Measurements from ENCODE around the gene SH3RF3.
"Not testable (repeated sequence)": the region's sequence is repeated elsewhere in the genome, so short reads cannot be mapped to it uniquely, and the experiment has no call there.

SH3RF3 gene

DNA sequence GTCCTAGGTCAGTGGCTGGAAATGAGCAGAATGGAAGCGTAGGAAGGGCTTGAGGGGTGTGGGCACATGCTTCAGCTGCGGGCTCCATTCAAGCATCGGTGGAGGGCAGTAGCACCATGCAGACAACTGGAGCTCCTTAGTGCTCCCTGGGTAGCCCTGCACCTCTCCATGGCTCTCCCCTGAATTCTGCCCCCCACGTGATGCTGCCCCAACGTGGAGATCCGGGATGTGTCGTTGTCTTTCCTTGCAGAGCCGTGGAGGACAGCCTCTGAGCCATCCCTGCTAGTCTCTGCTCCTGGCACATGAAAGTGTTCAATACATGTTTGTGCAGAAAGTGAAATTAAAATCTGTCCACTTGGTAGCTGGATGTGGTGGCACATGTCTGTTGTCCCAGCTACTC, 94.5 kb downstream of the SH3RF3 start:
- Histone ChIP-seq H3K4ac (ENCODE audit: low read depth, low read length) (no peak overlapping the region), H3K9ac (ENCODE audit: low read length) (no peak overlapping the region), H4K5ac (ENCODE audit: low read length) (no peak overlapping the region), H3K27me3 (ENCODE audit: insufficient read depth, low read length, poor library complexity) (no peaks in the 10 kb centered on the region), H3K4me1 (ENCODE audit: control insufficient read depth, low read depth, low read length) (no peaks in the 10 kb centered on the region), H3K79me2 (ENCODE audit: control insufficient read depth, insufficient read depth, low read length) (no peaks in the 10 kb centered on the region), H2BK120ac (ENCODE audit: low read depth, low read length) (no peak overlapping the region), H3K4me2 (ENCODE audit: low read length) (no peak overlapping the region), H3K27ac (ENCODE audit: low read depth, low read length) (no peak overlapping the region), H3K4me3 (ENCODE audit: low read length) (no peak overlapping the region), H3K36me3 (ENCODE audit: control insufficient read depth, insufficient read depth, low read length) (no peaks in the 10 kb centered on the region), H2BK5ac (ENCODE audit: low read length) (no peak overlapping the region), H3K79me1 (ENCODE audit: low read length) (no peaks in the 10 kb centered on the region), H4K8ac (ENCODE audit: low read depth, low read length) (no peak overlapping the region), H3K56ac (ENCODE audit: low read length) (no peak overlapping the region), H2BK15ac (replicated peaks; ENCODE audit: low read depth) (no peak overlapping the region), H2AK5ac (ENCODE audit: low read length) (no peak overlapping the region), H3K18ac (ENCODE audit: low read length) (no peak overlapping the region), H3K23ac (ENCODE audit: low read length) (no peak overlapping the region)
- DNase-seq: no peak
- WGBS (ENCODE audit: extremely low coverage, insufficient coverage, low lambda C conversion rate): no CpG with 5 or more reads among the region's 8 CpGs

- not testable (repeated sequence) for H3K79me2 ChIP-seq (ENCODE audit: control insufficient read depth, insufficient read depth, low read length); H3K56ac ChIP-seq (ENCODE audit: low read length); H3K4ac ChIP-seq (ENCODE audit: low read depth, low read length); H2BK5ac ChIP-seq (ENCODE audit: low read length); H3K4me3 ChIP-seq (ENCODE audit: low read length); H3K4me2 ChIP-seq (ENCODE audit: low read length); H2BK15ac ChIP-seq (replicated peaks; ENCODE audit: low read depth); H3K4me1 ChIP-seq (ENCODE audit: control insufficient read depth, low read depth, low read length); H3K9ac ChIP-seq (ENCODE audit: low read length); H3K18ac ChIP-seq (ENCODE audit: low read length); H2BK120ac ChIP-seq (ENCODE audit: low read depth, low read length); H3K27ac ChIP-seq (ENCODE audit: low read depth, low read length); H3K36me3 ChIP-seq (ENCODE audit: control insufficient read depth, insufficient read depth, low read length); H4K8ac ChIP-seq (ENCODE audit: low read depth, low read length); H3K79me1 ChIP-seq (ENCODE audit: low read length); DNase-seq; H4K5ac ChIP-seq (ENCODE audit: low read length); H2AK5ac ChIP-seq (ENCODE audit: low read length); H3K27me3 ChIP-seq (ENCODE audit: insufficient read depth, low read length, poor library complexity); H3K23ac ChIP-seq (ENCODE audit: low read length)
- WGBS (ENCODE audit: extremely low coverage, insufficient coverage, low lambda C conversion rate): no CpG with 5 or more reads among the region's 8 CpGs
Measured at GRCh38 chr2:109224341-109224740, 95.3 kb downstream of the SH3RF3 start.

GRCh38 chr2:109225170-109225782, 96.3 kb downstream of the SH3RF3 start:
- no peak overlapping the region for H3K23ac ChIP-seq (ENCODE audit: low read length)
- no peaks in the 10 kb centered on the region for H3K27me3 ChIP-seq (ENCODE audit: insufficient read depth, low read length, poor library complexity)
- no peak overlapping the region for H3K4ac ChIP-seq (ENCODE audit: low read depth, low read length)
- no peak overlapping the region for H3K18ac ChIP-seq (ENCODE audit: low read length)
- no peak overlapping the region for H4K8ac ChIP-seq (ENCODE audit: low read depth, low read length)
- no peak overlapping the region for H2BK120ac ChIP-seq (ENCODE audit: low read depth, low read length)
- no peak overlapping the region for H2BK5ac ChIP-seq (ENCODE audit: low read length)
- WGBS (ENCODE audit: extremely low coverage, insufficient coverage, low lambda C conversion rate): no CpG with 5 or more reads among the region's 11 CpGs
- peaks cover 3% of the 10 kb centered on the region for H3K4me1 ChIP-seq (ENCODE audit: control insufficient read depth, low read depth, low read length)
- no peaks in the 10 kb centered on the region for H3K36me3 ChIP-seq (ENCODE audit: control insufficient read depth, insufficient read depth, low read length)
- no peak for DNase-seq
- H2BK15ac ChIP-seq (replicated peaks; ENCODE audit: low read depth): no peak overlapping the region
- H3K4me3 ChIP-seq (ENCODE audit: low read length): no peak overlapping the region
- H3K79me2 ChIP-seq (ENCODE audit: control insufficient read depth, insufficient read depth, low read length): no peaks in the 10 kb centered on the region
- H3K56ac ChIP-seq (ENCODE audit: low read length): no peak overlapping the region
- no peak overlapping the region for H4K5ac ChIP-seq (ENCODE audit: low read length)
- no peak overlapping the region for H3K4me2 ChIP-seq (ENCODE audit: low read length)
- H3K79me1 ChIP-seq (ENCODE audit: low read length): no peaks in the 10 kb centered on the region
- no peak overlapping the region for H3K27ac ChIP-seq (ENCODE audit: low read depth, low read length)
- no peak overlapping the region for H2AK5ac ChIP-seq (ENCODE audit: low read length)
- no peak overlapping the region for H3K9ac ChIP-seq (ENCODE audit: low read length)

DNA sequence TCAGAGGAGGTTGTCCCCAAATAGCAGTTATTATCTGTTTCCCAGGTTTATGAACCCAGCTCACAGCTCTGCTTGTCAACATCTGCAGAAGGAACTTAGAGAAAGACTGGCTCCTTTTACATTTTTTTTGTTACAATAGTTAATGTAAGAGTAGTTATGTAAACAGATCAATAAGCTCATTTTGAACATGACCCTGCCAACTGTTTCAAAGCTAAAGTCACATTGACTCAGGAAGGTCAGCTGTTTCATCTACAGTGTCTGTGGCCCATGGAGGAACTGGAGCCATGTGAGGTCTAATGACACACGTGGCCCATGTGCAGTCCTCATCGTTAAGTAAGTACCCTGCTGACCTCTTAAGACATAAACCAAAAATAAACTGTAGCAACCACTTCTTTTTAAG, 97.1 kb downstream of the SH3RF3 start:
- DNase-seq: no peak
- Histone ChIP-seq H3K36me3 (ENCODE audit: control insufficient read depth, insufficient read depth, low read length) (no peaks in the 10 kb centered on the region), H3K4me3 (ENCODE audit: low read length) (no peak overlapping the region), H3K56ac (ENCODE audit: low read length) (no peak overlapping the region), H2AK5ac (ENCODE audit: low read length) (no peak overlapping the region), H4K5ac (ENCODE audit: low read length) (no peak overlapping the region), H3K18ac (ENCODE audit: low read length) (no peak overlapping the region), H3K27ac (ENCODE audit: low read depth, low read length) (no peak overlapping the region), H2BK5ac (ENCODE audit: low read length) (no peak overlapping the region), H3K4me1 (ENCODE audit: control insufficient read depth, low read depth, low read length) (peaks cover 3% of the 10 kb centered on the region), H2BK15ac (replicated peaks; ENCODE audit: low read depth) (no peak overlapping the region), H4K8ac (ENCODE audit: low read depth, low read length) (no peak overlapping the region), H3K9ac (ENCODE audit: low read length) (no peak overlapping the region), H3K79me2 (ENCODE audit: control insufficient read depth, insufficient read depth, low read length) (no peaks in the 10 kb centered on the region), H2BK120ac (ENCODE audit: low read depth, low read length) (no peak overlapping the region), H3K4me2 (ENCODE audit: low read length) (no peak overlapping the region), H3K27me3 (ENCODE audit: insufficient read depth, low read length, poor library complexity) (no peaks in the 10 kb centered on the region), H3K23ac (ENCODE audit: low read length) (no peak overlapping the region), H3K4ac (ENCODE audit: low read depth, low read length) (no peak overlapping the region), H3K79me1 (ENCODE audit: low read length) (no peaks in the 10 kb centered on the region)
- no CpG with 5 or more reads among the region's 2 CpGs for WGBS (ENCODE audit: extremely low coverage, insufficient coverage, low lambda C conversion rate)

GRCh38 chr2:109226622-109227021, 97.6 kb downstream of the SH3RF3 start:
- H4K8ac ChIP-seq (ENCODE audit: low read depth, low read length): no peak overlapping the region
- no peaks in the 10 kb centered on the region for H3K79me1 ChIP-seq (ENCODE audit: low read length)
- no peak overlapping the region for H2BK120ac ChIP-seq (ENCODE audit: low read depth, low read length)
- H3K4me3 ChIP-seq (ENCODE audit: low read length): no peak overlapping the region
- no peak overlapping the region for H4K5ac ChIP-seq (ENCODE audit: low read length)
- H3K56ac ChIP-seq (ENCODE audit: low read length): no peak overlapping the region
- no peak overlapping the region for H3K9ac ChIP-seq (ENCODE audit: low read length)
- DNase-seq: no peak
- H3K79me2 ChIP-seq (ENCODE audit: control insufficient read depth, insufficient read depth, low read length): no peaks in the 10 kb centered on the region
- H3K18ac ChIP-seq (ENCODE audit: low read length): no peak overlapping the region
- H3K27me3 ChIP-seq (ENCODE audit: insufficient read depth, low read length, poor library complexity): no peaks in the 10 kb centered on the region
- H3K4me1 ChIP-seq (ENCODE audit: control insufficient read depth, low read depth, low read length): peaks cover 3% of the 10 kb centered on the region
- no peak overlapping the region for H3K4ac ChIP-seq (ENCODE audit: low read depth, low read length)
- H3K4me2 ChIP-seq (ENCODE audit: low read length): no peak overlapping the region
- no peaks in the 10 kb centered on the region for H3K36me3 ChIP-seq (ENCODE audit: control insufficient read depth, insufficient read depth, low read length)
- no peak overlapping the region for H2BK15ac ChIP-seq (replicated peaks; ENCODE audit: low read depth)
- WGBS (ENCODE audit: extremely low coverage, insufficient coverage, low lambda C conversion rate): no CpG with 5 or more reads among the region's 6 CpGs
- H2BK5ac ChIP-seq (ENCODE audit: low read length): no peak overlapping the region
- no peak overlapping the region for H3K23ac ChIP-seq (ENCODE audit: low read length)
- no peak overlapping the region for H3K27ac ChIP-seq (ENCODE audit: low read depth, low read length)
- H2AK5ac ChIP-seq (ENCODE audit: low read length): no peak overlapping the region

DNA sequence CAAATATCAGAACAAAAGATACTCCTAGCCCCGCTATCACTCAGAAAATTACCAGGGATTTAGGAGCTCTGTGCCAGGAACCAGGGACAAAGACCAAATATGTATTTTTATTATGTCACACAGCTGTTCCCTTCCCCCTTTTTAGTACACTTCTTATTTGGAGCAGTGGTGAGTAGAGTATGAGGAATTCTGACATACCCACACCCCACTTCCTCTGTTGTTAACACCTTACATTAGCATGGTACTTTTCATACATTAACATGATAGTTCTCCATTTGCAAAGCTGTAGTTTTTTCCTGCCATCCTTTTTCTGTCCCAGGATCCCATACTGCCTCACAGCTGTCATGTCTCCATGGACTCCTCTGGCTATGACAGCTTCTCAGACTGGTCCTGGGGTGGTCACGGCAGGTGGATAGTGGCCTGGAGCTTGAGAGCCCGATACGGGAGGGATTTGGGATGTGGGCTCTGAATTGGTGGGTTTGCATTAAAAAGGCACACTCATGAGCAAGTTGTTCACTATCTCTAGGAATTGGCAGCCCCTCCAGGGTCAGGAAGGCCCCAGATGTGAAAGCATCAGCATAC, 100.2 kb downstream of the SH3RF3 start:
- H4K8ac ChIP-seq (ENCODE audit: low read depth, low read length): no peak overlapping the region
- H3K18ac ChIP-seq (ENCODE audit: low read length): no peak overlapping the region
- H2AK5ac ChIP-seq (ENCODE audit: low read length): no peak overlapping the region
- no peak overlapping the region for H3K4me2 ChIP-seq (ENCODE audit: low read length)
- no peaks in the 10 kb centered on the region for H3K27me3 ChIP-seq (ENCODE audit: insufficient read depth, low read length, poor library complexity)
- H3K36me3 ChIP-seq (ENCODE audit: control insufficient read depth, insufficient read depth, low read length): no peaks in the 10 kb centered on the region
- H3K56ac ChIP-seq (ENCODE audit: low read length): no peak overlapping the region
- H3K27ac ChIP-seq (ENCODE audit: low read depth, low read length): no peak overlapping the region
- no peak overlapping the region for H2BK5ac ChIP-seq (ENCODE audit: low read length)
- no peak overlapping the region for H2BK120ac ChIP-seq (ENCODE audit: low read depth, low read length)
- DNase-seq: no peak
- no CpG with 5 or more reads among the region's 4 CpGs for WGBS (ENCODE audit: extremely low coverage, insufficient coverage, low lambda C conversion rate)
- no peak overlapping the region for H3K9ac ChIP-seq (ENCODE audit: low read length)
- no peak overlapping the region for H4K5ac ChIP-seq (ENCODE audit: low read length)
- no peak overlapping the region for H2BK15ac ChIP-seq (replicated peaks; ENCODE audit: low read depth)
- H3K4me1 ChIP-seq (ENCODE audit: control insufficient read depth, low read depth, low read length): peaks cover 3% of the 10 kb centered on the region
- H3K79me1 ChIP-seq (ENCODE audit: low read length): no peaks in the 10 kb centered on the region
- no peak overlapping the region for H3K23ac ChIP-seq (ENCODE audit: low read length)
- no peaks in the 10 kb centered on the region for H3K79me2 ChIP-seq (ENCODE audit: control insufficient read depth, insufficient read depth, low read length)
- no peak overlapping the region for H3K4ac ChIP-seq (ENCODE audit: low read depth, low read length)
- H3K4me3 ChIP-seq (ENCODE audit: low read length): no peak overlapping the region

Measured in mesendoderm (in vitro differentiated cells).